WTC11 (cell line): ENCODE results near the gene PTGER1. TPM values are rescaled to one million over a fixed set of nuclear protein-coding genes. Genes with fewer than 3 reads are reported as not detected.
A peak's percentile ranks its signal among the peaks of the same experiment; 100 is the strongest.

Source experiments
- ATAC-seq: fragments of 200-7000 bp; cut with Tn5 transposase; 2 replicates; pipeline ENCODE4 v1.10.0; 2021; ENCODE audit warnings: mild to moderate bottlenecking, moderate library complexity
- CTCF ChIA-PET: fragments of 300-600 bp; sonication (Branson Sonifier 250); formaldehyde crosslinking; loops from one replicate; lab custom pipeline; 2021; ENCODE audit warnings: antibody characterized with exemption; lab: Charles Lee
- POLR2A ChIA-PET: fragments of 350-600 bp; sonication (Branson Sonifier 250); formaldehyde crosslinking; loops from one replicate; lab custom pipeline; 2021; ENCODE audit warnings: antibody characterized with exemption; lab: Charles Lee
- DNase-seq: peaks from one replicate; pipeline ENCODE4 v3.0.0; 2021; ENCODE audit warnings: low spot score
- H3K27ac Mint-ChIP-seq: 2 replicates; pipeline ENCODE4 v1.8.0; 2021; ENCODE audit warnings: mixed read lengths
- H3K27me3 Mint-ChIP-seq: 2 replicates; pipeline ENCODE4 v1.8.0; 2021; ENCODE audit warnings: low read depth, mild to moderate bottlenecking, moderate library complexity, mixed read lengths
- H3K36me3 Mint-ChIP-seq: 2 replicates; pipeline ENCODE4 v1.8.0; 2021; ENCODE audit warnings: mixed read lengths
- H3K4me1 Mint-ChIP-seq: 2 replicates; pipeline ENCODE4 v1.8.0; 2022; ENCODE audit warnings: mixed read lengths
- H3K4me3 Mint-ChIP-seq: 2 replicates; pipeline ENCODE4 v1.8.0; 2021; ENCODE audit warnings: mild to moderate bottlenecking, moderate library complexity, mixed read lengths
- H3K9me3 Mint-ChIP-seq: 2 replicates; pipeline ENCODE4 v1.8.0; 2021; ENCODE audit warnings: mixed read lengths
- ATF3 ChIP-seq: sonication (generic); formaldehyde crosslinking; conservative IDR thresholded peaks from 2 replicates; pipeline ENCODE4 v1.8.1; 2022; ENCODE audit warnings: mild to moderate bottlenecking, missing genetic modification reagents
- CBFB ChIP-seq: sonication (generic); formaldehyde crosslinking; IDR thresholded peaks from 2 replicates; pipeline ENCODE4 v1.8.1; 2022; ENCODE audit warnings: mild to moderate bottlenecking, low read depth, missing genetic modification reagents
- ERG ChIP-seq: fragments of 250-450 bp; sonication (Bioruptor Pico); IDR thresholded peaks from 2 replicates; pipeline ENCODE4 v1.8.0; 2021; ENCODE audit warnings: mild to moderate bottlenecking
- HMGA2 ChIP-seq: fragments of 250-450 bp; sonication (Bioruptor Pico); IDR thresholded peaks from 2 replicates; pipeline ENCODE4 v1.4.0; 2021; ENCODE audit warnings: mild to moderate bottlenecking, moderate library complexity
- JAZF1 ChIP-seq: fragments of 250-450 bp; sonication (Bioruptor Pico); IDR thresholded peaks from 2 replicates; pipeline ENCODE4 v1.9.0; 2021; ENCODE audit warnings: moderate library complexity, mild to moderate bottlenecking, inconsistent platforms
- MXD4 ChIP-seq: fragments of 250-450 bp; sonication (Bioruptor Pico); IDR thresholded peaks from 2 replicates; pipeline ENCODE4 v1.8.0; 2021; ENCODE audit warnings: mild to moderate bottlenecking, moderate library complexity, borderline replicate concordance
- NFE2L1 ChIP-seq: sonication (generic); formaldehyde crosslinking; IDR thresholded peaks from 2 replicates; pipeline ENCODE4 v1.8.1; 2023; ENCODE audit warnings: missing genetic modification reagents
- OVOL2 ChIP-seq: fragments of 250-450 bp; sonication (Bioruptor Pico); IDR thresholded peaks from 2 replicates; pipeline ENCODE4 v1.9.0; 2021; ENCODE audit warnings: mild to moderate bottlenecking, borderline replicate concordance
- RELA ChIP-seq: sonication (generic); formaldehyde crosslinking; IDR thresholded peaks from 2 replicates; pipeline ENCODE4 v1.8.1; 2022; ENCODE audit warnings: missing genetic modification reagents, mild to moderate bottlenecking, borderline replicate concordance
- RORB ChIP-seq: fragments of 250-450 bp; sonication (Bioruptor Pico); IDR thresholded peaks from 2 replicates; pipeline ENCODE4 v1.9.0; 2021; ENCODE audit warnings: mild to moderate bottlenecking
- ZNF138 ChIP-seq: sonication (generic); formaldehyde crosslinking; conservative IDR thresholded peaks from 2 replicates; pipeline ENCODE4 v1.8.1; 2022; ENCODE audit warnings: mild to moderate bottlenecking, moderate library complexity, missing genetic modification reagents
- ZNF219 ChIP-seq: sonication (generic); formaldehyde crosslinking; IDR thresholded peaks from 2 replicates; pipeline ENCODE4 v1.8.0; 2023; ENCODE audit warnings: missing genetic modification reagents, mild to moderate bottlenecking, borderline replicate concordance
- ZNF317 ChIP-seq: sonication (generic); formaldehyde crosslinking; IDR thresholded peaks from 2 replicates; pipeline ENCODE4 v1.8.1; 2023; ENCODE audit warnings: low read depth, mild to moderate bottlenecking, moderate library complexity, missing genetic modification reagents, borderline replicate concordance
- ZNF423 ChIP-seq: fragments of 250-450 bp; sonication (Bioruptor Pico); IDR thresholded peaks from 2 replicates; pipeline ENCODE4 v2.1.2; 2022; ENCODE audit warnings: mild to moderate bottlenecking, moderate library complexity
- ZNF532 ChIP-seq: fragments of 250-450 bp; sonication (Bioruptor Pico); IDR thresholded peaks from 2 replicates; pipeline ENCODE4 v1.9.0; 2021; ENCODE audit warnings: mild to moderate bottlenecking, borderline replicate concordance
- total RNA-seq: library from RNA; stranded (reverse); gene quantifications from 3 replicates; pipeline ENCODE4 v1.2.3, GENCODE V29; 2021
- TF ChIP-seq, protein P1 (sequence below): sonication (generic); formaldehyde crosslinking; IDR thresholded peaks from 2 replicates; pipeline ENCODE4 v1.8.1; 2022; ENCODE audit warnings: missing genetic modification reagents, borderline replicate concordance
- TF ChIP-seq, protein P2 (sequence below): sonication (generic); formaldehyde crosslinking; IDR thresholded peaks from 2 replicates; pipeline ENCODE4 v1.8.0; 2022; ENCODE audit warnings: mild to moderate bottlenecking, missing genetic modification reagents

The PTGER1 gene
- total RNA-seq, 1 experiment from 2014 or later, result 0.68 TPM

DNA sequence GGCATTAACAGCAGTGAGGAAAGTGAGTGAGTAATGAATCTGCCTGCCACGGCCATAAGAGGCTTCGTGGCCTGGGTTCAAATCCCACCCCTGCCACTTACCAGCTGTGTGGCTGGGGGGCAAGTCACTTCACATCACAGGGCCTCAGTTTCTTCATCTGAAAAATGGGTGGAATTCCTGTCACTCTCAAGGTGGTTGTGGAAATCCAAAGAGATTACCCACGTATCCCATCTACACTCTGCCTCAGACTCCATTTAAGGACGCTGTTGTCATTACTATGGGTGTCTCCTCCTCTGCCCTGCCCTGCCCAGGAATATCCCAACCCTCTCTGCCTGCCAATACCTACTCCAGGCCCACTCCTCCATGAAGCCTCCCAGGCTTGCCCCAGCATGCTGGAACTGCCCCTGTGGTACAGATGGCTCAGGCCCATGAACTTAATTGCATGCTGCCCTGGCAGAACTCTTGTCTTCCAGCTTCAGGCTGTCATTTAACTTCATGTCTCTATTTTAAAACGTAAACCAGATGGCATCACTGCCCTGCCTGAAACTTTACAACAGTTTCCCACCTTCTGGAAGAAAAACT lies 17.7 kb upstream of the PTGER1 start:
- Mint-ChIP-seq H3K4me3 (no peak overlapping the region), H3K9me3 (no peaks in the 10 kb centered on the region), H3K27ac (0 out of 2 replicates have a peak overlapping the region, but pooled peaks have one; percentile 43), H3K36me3 (peaks cover 39% of the 10 kb centered on the region), H3K27me3 (no peaks in the 10 kb centered on the region), H3K4me1 (peaks cover 21% of the 10 kb centered on the region)
- TF ChIP-seq ZNF423 (CRISPR knock-in tag), result no peak
- TF ChIP-seq ATF3 (CRISPR knock-in tag), result no peak
- TF ChIP-seq RORB, result no peak
- TF ChIP-seq MXD4, result no peak
- TF ChIP-seq HMGA2, result no peak
- TF ChIP-seq RELA (CRISPR knock-in tag), result no peak
- no peak for TF ChIP-seq ERG (CRISPR knock-in tag)
- TF ChIP-seq JAZF1 (CRISPR knock-in tag), result no peak
- TF ChIP-seq ZNF138 (CRISPR knock-in tag), result no peak
- TF ChIP-seq, protein P1, sequence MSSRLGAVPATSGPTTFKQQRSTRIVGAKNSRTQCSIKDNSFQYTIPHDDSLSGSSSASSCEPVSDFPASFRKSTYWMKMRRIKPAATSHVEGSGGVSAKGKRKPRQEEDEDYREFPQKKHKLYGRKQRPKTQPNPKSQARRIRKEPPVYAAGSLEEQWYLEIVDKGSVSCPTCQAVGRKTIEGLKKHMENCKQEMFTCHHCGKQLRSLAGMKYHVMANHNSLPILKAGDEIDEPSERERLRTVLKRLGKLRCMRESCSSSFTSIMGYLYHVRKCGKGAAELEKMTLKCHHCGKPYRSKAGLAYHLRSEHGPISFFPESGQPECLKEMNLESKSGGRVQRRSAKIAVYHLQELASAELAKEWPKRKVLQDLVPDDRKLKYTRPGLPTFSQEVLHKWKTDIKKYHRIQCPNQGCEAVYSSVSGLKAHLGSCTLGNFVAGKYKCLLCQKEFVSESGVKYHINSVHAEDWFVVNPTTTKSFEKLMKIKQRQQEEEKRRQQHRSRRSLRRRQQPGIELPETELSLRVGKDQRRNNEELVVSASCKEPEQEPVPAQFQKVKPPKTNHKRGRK (CRISPR knock-in tag), result no peak
- TF ChIP-seq ZNF317, result no peak
- no peak for TF ChIP-seq OVOL2 (CRISPR knock-in tag)
- TF ChIP-seq NFE2L1 (CRISPR knock-in tag), result no peak
- TF ChIP-seq CBFB, result no peak
- TF ChIP-seq, protein P2, sequence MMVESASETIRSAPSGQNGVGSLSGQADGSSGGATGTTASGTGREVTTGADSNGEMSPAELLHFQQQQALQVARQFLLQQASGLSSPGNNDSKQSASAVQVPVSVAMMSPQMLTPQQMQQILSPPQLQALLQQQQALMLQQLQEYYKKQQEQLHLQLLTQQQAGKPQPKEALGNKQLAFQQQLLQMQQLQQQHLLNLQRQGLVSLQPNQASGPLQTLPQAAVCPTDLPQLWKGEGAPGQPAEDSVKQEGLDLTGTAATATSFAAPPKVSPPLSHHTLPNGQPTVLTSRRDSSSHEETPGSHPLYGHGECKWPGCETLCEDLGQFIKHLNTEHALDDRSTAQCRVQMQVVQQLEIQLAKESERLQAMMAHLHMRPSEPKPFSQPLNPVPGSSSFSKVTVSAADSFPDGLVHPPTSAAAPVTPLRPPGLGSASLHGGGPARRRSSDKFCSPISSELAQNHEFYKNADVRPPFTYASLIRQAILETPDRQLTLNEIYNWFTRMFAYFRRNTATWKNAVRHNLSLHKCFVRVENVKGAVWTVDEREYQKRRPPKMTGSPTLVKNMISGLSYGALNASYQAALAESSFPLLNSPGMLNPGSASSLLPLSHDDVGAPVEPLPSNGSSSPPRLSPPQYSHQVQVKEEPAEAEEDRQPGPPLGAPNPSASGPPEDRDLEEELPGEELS, result no peak
- ChIA-PET CTCF (interaction anchor here (2.1 kb wide), 1 partner anchor 13 kb away, joined by 10 read pairs; no protein-coding TSS in a partner anchor), POLR2A (interaction anchor here (0.7 kb wide), 1 partner anchor 20 kb away, joined by 3 read pairs; no protein-coding TSS in a partner anchor)
- ATAC-seq, result no peak
- no peak for DNase-seq

DNA sequence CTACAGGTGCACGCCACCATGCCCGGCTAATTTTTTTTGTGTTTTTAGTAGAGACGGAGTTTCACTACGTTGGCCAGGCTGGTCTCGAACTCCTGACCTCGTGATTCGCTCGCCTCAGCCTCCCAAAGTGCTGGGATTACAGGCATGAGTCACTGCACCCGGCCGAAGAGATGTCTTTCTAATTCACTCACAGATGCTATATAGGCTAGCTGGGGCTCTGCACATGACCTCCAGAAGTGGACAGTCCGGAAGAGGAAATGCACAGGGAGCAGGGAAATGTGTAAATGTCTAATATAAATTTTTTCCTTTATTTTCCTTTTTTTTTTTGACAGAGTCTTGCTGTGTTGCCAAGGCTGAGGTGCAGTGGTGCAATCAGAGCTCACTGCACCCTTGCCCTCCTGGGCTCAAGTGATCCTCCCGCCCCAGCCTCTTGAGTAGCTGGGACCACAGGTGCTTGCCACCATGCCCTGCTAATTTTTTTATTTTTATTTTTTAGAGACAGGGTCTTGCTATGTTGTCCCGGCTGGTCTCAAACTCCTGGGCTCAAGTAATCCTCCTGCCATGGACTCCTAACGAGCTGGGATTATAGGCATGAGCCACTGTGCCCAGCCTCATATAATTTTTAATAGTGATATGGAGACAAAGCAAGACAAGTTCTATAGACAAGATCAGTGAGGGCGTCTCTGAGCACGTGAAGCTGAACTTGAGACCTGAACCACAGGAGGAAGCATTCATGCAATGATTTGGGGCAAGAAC lies 12.4 kb upstream of the PTGER1 start:
- no peaks in the 10 kb centered on the region for H3K27me3 Mint-ChIP-seq
- H3K27ac Mint-ChIP-seq, result no peak overlapping the region
- peaks cover 41% of the 10 kb centered on the region for H3K36me3 Mint-ChIP-seq
- no peak overlapping the region for H3K4me3 Mint-ChIP-seq
- ChIA-PET CTCF (interaction anchor here (0.6 to 2.2 kb wide), 8 partner anchors 8 to 391 kb away, joined by 3 to 11 read pairs (median 4); partner anchors contain the start of gene PKN1), POLR2A (no interaction called here)
- 0 out of 2 replicates have a peak, but pooled peaks cover 2% of the 10 kb centered on the region for H3K4me1 Mint-ChIP-seq
- no peak for TF ChIP-seq ZNF219 (CRISPR knock-in tag)
- no peak for TF ChIP-seq ZNF532 (CRISPR knock-in tag)
- DNase-seq, result no peak
- no peak for ATAC-seq
- no peaks in the 10 kb centered on the region for H3K9me3 Mint-ChIP-seq
